Tibial nerve (tissue), 4 donors: Measurements from ENCODE around the gene P2RY14. TPM values are rescaled to one million over a fixed set of nuclear protein-coding genes. Genes with fewer than 3 reads are reported as not detected.

Source experiments
- DNase-seq, 2 donors: peaks; one replicate each; pipeline ENCODE4 v3.0.0-alpha.2; 2019; ENCODE audit warnings: low spot score in 2 of 2
- H3K27ac ChIP-seq, 4 donors: fragments of 200-600 bp; sonication (generic) in 3 of 4; one replicate each; pipeline ENCODE4 v1.5.1; 2017 to 2019; ENCODE audit warnings: mild to moderate bottlenecking in 1 of 4
- H3K27me3 ChIP-seq, 2 donors: fragments of 200-600 bp; sonication (generic) in 1 of 2; one replicate each; pipeline versions ENCODE4 v1.5.1 to v1.6.0; 2017 to 2019
- H3K36me3 ChIP-seq, 3 donors: fragments of 200-600 bp; sonication (generic); one replicate each; pipeline ENCODE4 v1.5.1; 2018 to 2019
- H3K4me1 ChIP-seq, 4 donors: fragments of 200-600 bp; sonication (generic) in 3 of 4; one replicate each; pipeline ENCODE4 v1.5.1; 2017 to 2019
- H3K4me3 ChIP-seq, 4 donors: fragments of 200-600 bp; sonication (generic) in 3 of 4; one replicate each; pipeline ENCODE4 v1.5.1; 2017 to 2019; ENCODE audit warnings: mild to moderate bottlenecking in 1 of 4, moderate library complexity in 1 of 4
- H3K9me3 ChIP-seq, 4 donors: fragments of 200-600 bp; sonication (generic) in 3 of 4; one replicate each; pipeline ENCODE4 v1.5.1; 2017 to 2019
- CTCF ChIP-seq, 5 experiments: fragments of 200-600 bp in 3 of 5; fragments of 450-650 bp in 2 of 5; sonication (generic) in 3 of 5; IDR thresholded peaks; one replicate each; pipeline ENCODE4 v1.5.1; 2016 to 2019; ENCODE audit warnings: antibody characterized with exemption in 5 of 5, mild to moderate bottlenecking in 3 of 5, moderate library complexity in 2 of 5
- EP300 ChIP-seq, 2 donors: sonication (generic); formaldehyde crosslinking; IDR thresholded peaks; one replicate each; pipeline ENCODE4 v1.6.1; 2017; ENCODE audit warnings: antibody characterized with exemption in 2 of 2, mild to moderate bottlenecking in 1 of 2
- POLR2A ChIP-seq, 2 donors: fragments of 450-650 bp; IDR thresholded peaks; one replicate each; pipeline ENCODE4 v1.6.1; 2017; ENCODE audit warnings: antibody characterized with exemption in 2 of 2, mild to moderate bottlenecking in 2 of 2, moderate library complexity in 2 of 2
- WGBS, 2 donors: methylation state at CpG; one replicate each; pipeline ENCODE4 v1.1.5; 2018; 5-methylcytosine and 5-hydroxymethylcytosine counted together
- total RNA-seq, 4 donors: library from RNA; depleted of rRNA; stranded (reverse); fragments of >200 nt; gene quantifications; one replicate each; pipeline ENCODE4 v1.1.0, GENCODE V29; 2016

The P2RY14 gene
- total RNA-seq, 4 donors from 2014 or later = 4.2 to 9.4 (median 6.3) TPM

DNA sequence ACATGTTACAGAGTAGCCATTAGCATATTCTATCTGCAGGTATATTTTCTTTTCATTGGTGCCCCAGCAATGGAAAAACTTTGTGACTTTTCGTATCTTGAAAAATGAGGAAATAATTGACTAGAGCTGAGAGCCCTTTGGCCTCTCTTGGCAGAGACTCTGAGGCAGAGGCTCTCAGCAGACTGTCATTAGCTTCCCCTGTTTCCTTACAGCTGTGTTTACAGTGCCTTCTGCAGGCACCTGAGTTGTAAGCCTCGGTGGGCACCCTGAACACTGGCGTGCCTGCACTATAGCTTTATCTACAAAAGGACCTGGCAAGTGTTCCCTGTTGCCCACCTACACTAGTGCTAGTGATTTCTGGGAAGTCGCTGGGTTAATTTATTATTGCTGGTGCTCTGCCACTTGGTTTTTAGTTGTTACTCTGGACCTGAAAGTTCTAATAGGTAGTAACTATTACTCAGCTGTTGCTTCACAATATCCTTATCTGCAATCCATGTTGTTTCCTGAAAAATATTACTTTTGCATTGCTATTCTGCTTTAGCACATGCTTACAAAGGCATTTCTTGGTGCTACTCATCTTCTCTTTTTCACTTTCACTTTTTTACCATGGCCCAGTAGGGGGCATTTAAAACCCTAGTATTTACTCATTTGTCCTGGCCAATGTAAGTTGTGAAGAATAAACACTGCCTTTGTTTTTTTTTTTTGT is 67.5 kb downstream of the P2RY14 start:
- H3K4me3 ChIP-seq = no peak overlapping the region
- DNase-seq = no peak
- peaks cover 0 to 4% (median 0%) of the 10 kb centered on the region in 4 donors for H3K4me1 ChIP-seq
- H3K9me3 ChIP-seq = no peaks in the 10 kb centered on the region
- no peaks in the 10 kb centered on the region for H3K36me3 ChIP-seq
- 43 to 44% methylated on average over 4 of the region's 4 CpGs for WGBS, 2 donors
- TF ChIP-seq EP300 (IDR thresholded peaks at IDR 0.05) = no peak
- TF ChIP-seq POLR2A (IDR thresholded peaks at IDR 0.05) = no peak
- TF ChIP-seq CTCF (IDR thresholded peaks at IDR 0.05) = no peak
- H3K27ac ChIP-seq = no peak overlapping the region
- no peaks in the 10 kb centered on the region for H3K27me3 ChIP-seq

GRCh38 chr3:151209654-151210053 is 68.7 kb downstream of the P2RY14 start:
- Histone ChIP-seq H3K4me3 (no peak overlapping the region), H3K4me1 (peaks cover 0 to 4% (median 0%) of the 10 kb centered on the region in 4 donors), H3K27me3 (no peaks in the 10 kb centered on the region), H3K36me3 (no peaks in the 10 kb centered on the region), H3K27ac (no peak overlapping the region), H3K9me3 (no peaks in the 10 kb centered on the region)
- TF ChIP-seq POLR2A (IDR thresholded peaks at IDR 0.05) (no peak), CTCF (IDR thresholded peaks at IDR 0.05) (no peak), EP300 (IDR thresholded peaks at IDR 0.05) (no peak)
- no peak for DNase-seq
- WGBS, 2 donors = 87 to 93% methylated on average over 3 of the region's 3 CpGs

- no peak for DNase-seq
- Histone ChIP-seq H3K36me3 (no peaks in the 10 kb centered on the region), H3K27ac (no peak overlapping the region), H3K4me3 (no peak overlapping the region), H3K4me1 (peaks cover 0 to 4% (median 0%) of the 10 kb centered on the region in 4 donors), H3K9me3 (no peaks in the 10 kb centered on the region), H3K27me3 (no peaks in the 10 kb centered on the region)
- WGBS, 2 donors = 72 to 88% methylated on average over 3 of the region's 3 CpGs
- no peak for TF ChIP-seq CTCF (IDR thresholded peaks at IDR 0.05)
These were observed 72.1 kb downstream of the P2RY14 start for GRCh38 chr3:151206201-151206600.

GRCh38 chr3:151205482-151205881 is 72.9 kb downstream of the P2RY14 start:
- H3K4me1 ChIP-seq = peaks cover 0 to 1% (median 0%) of the 10 kb centered on the region in 4 donors
- DNase-seq = no peak
- TF ChIP-seq POLR2A (IDR thresholded peaks at IDR 0.05) (no peak), CTCF (IDR thresholded peaks at IDR 0.05) (no peak), EP300 (IDR thresholded peaks at IDR 0.05) (no peak)
- H3K27ac ChIP-seq = no peak overlapping the region
- H3K9me3 ChIP-seq = no peaks in the 10 kb centered on the region
- H3K36me3 ChIP-seq = no peaks in the 10 kb centered on the region
- no peaks in the 10 kb centered on the region for H3K27me3 ChIP-seq
- WGBS, 2 donors = 64 to 70% methylated on average over 6 of the region's 6 CpGs
- H3K4me3 ChIP-seq = no peak overlapping the region

- TF ChIP-seq POLR2A (IDR thresholded peaks at IDR 0.05) (no peak), EP300 (IDR thresholded peaks at IDR 0.05) (no peak), CTCF (IDR thresholded peaks at IDR 0.05) (no peak)
- Histone ChIP-seq H3K27ac (no peak overlapping the region), H3K27me3 (no peaks in the 10 kb centered on the region), H3K36me3 (no peaks in the 10 kb centered on the region), H3K9me3 (no peaks in the 10 kb centered on the region), H3K4me3 (no peak overlapping the region), H3K4me1 (no peaks in the 10 kb centered on the region)
- no peak for DNase-seq
- whole genome bisulfite sequencing, 2 donors = 77 to 80% methylated on average over 3 of the region's 3 CpGs
These were observed 73.6 kb downstream of the P2RY14 start for GRCh38 chr3:151204530-151205402.
